ENCODE results near the gene PIK3AP1.
"Not testable (repeated sequence)": the region's sequence is repeated elsewhere in the genome, so short reads cannot be mapped to it uniquely, and the experiment has no call there.

PIK3AP1 gene

DNA sequence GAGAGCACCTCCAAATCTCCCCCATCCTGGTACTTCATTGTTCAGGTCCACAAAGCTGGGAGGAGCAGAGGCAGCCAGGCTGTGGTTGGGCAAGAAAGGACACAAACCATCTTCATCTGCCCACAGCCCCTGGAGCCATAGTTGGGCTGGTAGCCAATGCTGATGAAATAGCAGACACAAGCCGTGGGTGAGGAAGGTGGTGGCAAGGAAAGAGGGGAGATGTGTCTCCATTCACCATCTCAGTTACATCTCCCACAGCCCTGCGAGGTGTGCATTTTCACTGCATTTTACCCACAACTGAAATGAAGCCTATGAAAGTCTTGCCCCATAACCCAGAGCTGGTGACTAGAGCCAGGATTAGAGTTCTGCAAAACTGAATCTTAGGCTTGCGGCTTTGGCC lies 35.0 kb downstream of the PIK3AP1 start:
- H3K4me3 ChIP-seq (ENCODE audit: low read depth, low read length) = no peak overlapping the region
- H3K36me3 ChIP-seq = no peaks in the 10 kb centered on the region
- H3K9me3 ChIP-seq (ENCODE audit: severe bottlenecking) = no peaks in the 10 kb centered on the region
- H3K27me3 ChIP-seq (ENCODE audit: insufficient read depth, low read depth, severe bottlenecking) = peaks cover 4% of the 10 kb centered on the region
- H3K27ac ChIP-seq = no peak overlapping the region
- DNase-seq = no peak
- TF ChIP-seq, protein P1, sequence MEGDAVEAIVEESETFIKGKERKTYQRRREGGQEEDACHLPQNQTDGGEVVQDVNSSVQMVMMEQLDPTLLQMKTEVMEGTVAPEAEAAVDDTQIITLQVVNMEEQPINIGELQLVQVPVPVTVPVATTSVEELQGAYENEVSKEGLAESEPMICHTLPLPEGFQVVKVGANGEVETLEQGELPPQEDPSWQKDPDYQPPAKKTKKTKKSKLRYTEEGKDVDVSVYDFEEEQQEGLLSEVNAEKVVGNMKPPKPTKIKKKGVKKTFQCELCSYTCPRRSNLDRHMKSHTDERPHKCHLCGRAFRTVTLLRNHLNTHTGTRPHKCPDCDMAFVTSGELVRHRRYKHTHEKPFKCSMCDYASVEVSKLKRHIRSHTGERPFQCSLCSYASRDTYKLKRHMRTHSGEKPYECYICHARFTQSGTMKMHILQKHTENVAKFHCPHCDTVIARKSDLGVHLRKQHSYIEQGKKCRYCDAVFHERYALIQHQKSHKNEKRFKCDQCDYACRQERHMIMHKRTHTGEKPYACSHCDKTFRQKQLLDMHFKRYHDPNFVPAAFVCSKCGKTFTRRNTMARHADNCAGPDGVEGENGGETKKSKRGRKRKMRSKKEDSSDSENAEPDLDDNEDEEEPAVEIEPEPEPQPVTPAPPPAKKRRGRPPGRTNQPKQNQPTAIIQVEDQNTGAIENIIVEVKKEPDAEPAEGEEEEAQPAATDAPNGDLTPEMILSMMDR (IDR thresholded peaks at IDR 0.05; ENCODE audit: low read depth, low read length) = no peak

DNA sequence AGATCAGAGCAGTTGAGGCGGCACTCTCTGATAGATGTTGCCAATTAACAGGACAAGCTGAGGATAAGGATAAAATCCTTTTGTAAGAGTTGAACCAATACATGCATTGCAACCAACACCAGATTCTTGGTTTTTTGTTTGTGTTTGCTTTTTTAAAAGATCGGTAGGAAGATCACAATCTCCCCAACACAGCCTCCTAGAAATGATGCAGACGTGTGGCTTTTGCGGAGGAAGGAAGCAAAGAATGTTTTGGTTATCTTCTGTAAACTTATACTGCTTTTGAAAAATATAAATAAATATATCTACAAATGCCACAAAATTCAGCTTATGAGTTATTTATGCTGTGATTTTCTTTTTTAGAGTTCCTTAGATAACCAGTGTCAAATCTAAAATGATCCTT lies 35.5 kb downstream of the PIK3AP1 start:
- Histone ChIP-seq H3K27me3 (ENCODE audit: insufficient read depth, low read depth, severe bottlenecking) (peaks cover 4% of the 10 kb centered on the region), H3K4me3 (ENCODE audit: low read depth, low read length) (no peak overlapping the region), H3K27ac (no peak overlapping the region), H3K36me3 (no peaks in the 10 kb centered on the region), H3K9me3 (ENCODE audit: severe bottlenecking) (no peaks in the 10 kb centered on the region)
- TF ChIP-seq, protein P1 (IDR thresholded peaks at IDR 0.05; ENCODE audit: low read depth, low read length) = no peak
- DNase-seq = no peak

DNA sequence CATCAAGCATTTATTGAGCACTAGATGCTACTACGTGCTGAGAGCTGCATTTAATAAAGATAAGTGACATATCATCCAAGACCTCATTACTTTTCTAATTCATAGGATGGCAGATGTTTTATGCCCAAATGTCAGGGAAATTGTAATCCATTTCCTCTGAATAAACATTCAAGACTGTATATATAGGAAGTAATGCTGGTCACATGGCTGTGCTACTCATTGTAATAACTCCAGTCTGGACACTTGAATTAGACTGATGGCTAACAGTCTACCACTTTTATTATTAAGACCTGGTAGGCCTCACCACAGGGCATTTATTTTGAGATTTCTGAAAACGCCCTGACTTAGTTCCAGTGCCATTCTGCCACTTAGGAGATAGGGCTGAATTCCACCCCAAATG lies 36.6 kb downstream of the PIK3AP1 start:
- Histone ChIP-seq H3K4me3 (ENCODE audit: low read depth, low read length) (no peak overlapping the region), H3K36me3 (no peaks in the 10 kb centered on the region), H3K27me3 (ENCODE audit: insufficient read depth, low read depth, severe bottlenecking) (peaks cover 4% of the 10 kb centered on the region), H3K27ac (no peak overlapping the region), H3K9me3 (ENCODE audit: severe bottlenecking) (no peaks in the 10 kb centered on the region)
- TF ChIP-seq, protein P1 (IDR thresholded peaks at IDR 0.05; ENCODE audit: low read depth, low read length) = no peak
- DNase-seq = no peak

DNA sequence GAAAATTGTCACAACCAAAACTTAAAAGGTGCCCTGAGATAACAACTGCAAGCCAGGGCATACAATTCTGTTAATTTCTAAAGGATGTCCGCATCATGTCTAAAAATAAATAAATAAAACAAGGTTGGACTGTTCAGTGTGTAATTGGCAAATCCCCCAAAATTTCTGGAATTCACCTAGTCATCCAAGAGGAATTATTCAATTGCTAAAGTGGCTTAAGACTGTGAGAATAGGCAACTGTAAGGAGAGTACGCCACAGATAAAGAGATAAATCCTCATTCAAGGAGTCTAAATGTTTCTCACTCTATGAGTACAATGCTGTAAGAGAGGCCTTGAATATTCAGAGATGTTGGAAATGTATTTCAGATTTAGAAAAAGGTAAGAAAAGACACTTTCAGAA lies 37.2 kb downstream of the PIK3AP1 start:
- no peak for DNase-seq
- H3K27ac ChIP-seq = no peak overlapping the region
- TF ChIP-seq, protein P1 (IDR thresholded peaks at IDR 0.05; ENCODE audit: low read depth, low read length) = no peak
- H3K36me3 ChIP-seq = no peaks in the 10 kb centered on the region
- H3K27me3 ChIP-seq (ENCODE audit: insufficient read depth, low read depth, severe bottlenecking) = peaks cover 4% of the 10 kb centered on the region
- no peak overlapping the region for H3K4me3 ChIP-seq (ENCODE audit: low read depth, low read length)
- H3K9me3 ChIP-seq (ENCODE audit: severe bottlenecking) = no peaks in the 10 kb centered on the region

DNA sequence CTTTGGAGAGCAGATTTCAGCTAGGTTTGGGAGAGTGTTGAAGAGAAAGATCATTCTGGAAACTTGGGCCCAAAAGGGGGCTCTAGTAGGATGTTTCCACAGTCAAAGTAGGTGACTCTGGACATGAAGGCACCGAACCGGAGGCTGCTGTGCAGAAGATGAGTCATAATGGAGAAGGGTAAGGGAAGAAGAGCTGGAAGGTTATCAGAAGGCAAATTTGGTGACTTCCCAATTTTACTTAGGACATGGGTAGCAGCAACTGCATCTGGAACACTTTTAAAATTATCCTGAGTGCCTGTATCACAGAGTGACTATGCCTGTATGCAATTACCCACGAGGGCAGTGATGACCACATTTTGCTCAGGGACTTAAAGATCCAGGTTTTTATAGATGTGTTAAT lies 38.8 kb downstream of the PIK3AP1 start:
- Histone ChIP-seq H3K27ac (no peak overlapping the region), H3K27me3 (ENCODE audit: insufficient read depth, low read depth, severe bottlenecking) (peaks cover 4% of the 10 kb centered on the region), H3K36me3 (no peaks in the 10 kb centered on the region), H3K9me3 (ENCODE audit: severe bottlenecking) (no peaks in the 10 kb centered on the region), H3K4me3 (ENCODE audit: low read depth, low read length) (no peak overlapping the region)
- no peak for DNase-seq
- TF ChIP-seq, protein P1 (IDR thresholded peaks at IDR 0.05; ENCODE audit: low read depth, low read length) = no peak

DNA sequence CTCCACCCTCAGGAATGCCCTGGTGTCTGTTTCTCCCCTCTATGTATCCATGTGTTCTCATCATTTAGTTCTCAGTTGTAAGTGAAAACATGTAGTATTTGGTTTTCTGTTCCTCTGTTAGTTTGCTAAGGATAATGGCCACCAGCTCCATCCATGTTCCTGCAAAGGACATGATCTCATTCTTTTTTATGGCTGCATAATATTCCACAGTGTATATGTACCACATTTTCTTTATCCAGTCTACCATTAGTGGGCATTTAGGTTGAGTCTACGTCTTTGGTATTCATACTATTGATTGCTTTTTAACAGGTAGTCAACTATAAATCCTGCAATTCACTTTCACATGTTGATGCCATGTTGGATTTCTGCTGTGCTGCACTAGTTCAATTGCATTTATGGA lies 39.9 kb downstream of the PIK3AP1 start:
- not testable (repeated sequence) for H3K27me3 ChIP-seq (ENCODE audit: insufficient read depth, low read depth, severe bottlenecking); DNase-seq; H3K9me3 ChIP-seq (ENCODE audit: severe bottlenecking); H3K36me3 ChIP-seq; H3K4me3 ChIP-seq (ENCODE audit: low read depth, low read length); H3K27ac ChIP-seq

Measured in WERI-Rb-1 (cell line).